Fibroblast of peridontal ligament (primary cell): Measurements from ENCODE around the gene KIF26B.
"Not testable (repeated sequence)": the region's sequence is repeated elsewhere in the genome, so short reads cannot be mapped to it uniquely, and the experiment has no call there.

ENCODE experiments used
- DNase-seq: peaks from one replicate; pipeline ENCODE4 v3.0.0-alpha.2; 2010; ENCODE audit errors: extremely low read depth

The KIF26B gene

DNA sequence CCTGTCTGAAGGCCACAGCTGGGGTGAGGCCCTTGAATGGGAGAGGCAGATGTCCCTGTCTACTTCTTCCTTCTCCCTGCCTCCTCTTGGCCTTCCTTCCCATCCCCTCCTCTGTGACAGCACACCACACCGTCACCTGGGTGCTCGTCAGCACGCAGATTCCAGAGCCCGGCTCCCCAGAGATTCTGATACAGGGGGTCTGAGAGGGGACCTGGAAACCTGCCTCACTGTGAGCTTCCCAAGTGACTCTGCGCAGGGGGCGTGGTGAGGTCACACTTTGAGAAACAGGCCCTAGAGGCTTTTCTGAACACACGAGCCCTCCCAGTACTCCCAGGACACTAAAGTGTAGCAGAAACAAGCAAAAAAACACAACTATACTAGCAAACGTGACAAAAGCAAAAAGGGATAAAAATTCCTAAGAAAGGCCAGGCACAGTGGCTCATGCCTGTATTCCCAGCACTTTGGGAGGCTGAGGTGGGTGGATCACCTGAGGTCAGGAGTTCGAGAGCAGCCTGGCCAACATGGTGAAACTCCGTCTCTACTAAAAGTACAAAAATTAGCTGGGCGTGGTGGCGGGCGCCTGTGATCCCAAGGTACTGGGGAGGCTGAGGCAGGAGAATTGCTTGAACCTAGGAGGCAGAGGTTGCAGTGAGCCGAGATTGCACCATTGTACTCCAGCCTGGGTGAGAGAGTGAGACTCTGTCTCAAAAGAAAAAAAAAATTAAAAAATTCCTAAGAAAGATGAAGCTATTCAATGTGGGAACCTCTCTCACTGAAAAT lies 201.3 kb downstream of the KIF26B start:
- DNase-seq: not testable (repeated sequence)

DNA sequence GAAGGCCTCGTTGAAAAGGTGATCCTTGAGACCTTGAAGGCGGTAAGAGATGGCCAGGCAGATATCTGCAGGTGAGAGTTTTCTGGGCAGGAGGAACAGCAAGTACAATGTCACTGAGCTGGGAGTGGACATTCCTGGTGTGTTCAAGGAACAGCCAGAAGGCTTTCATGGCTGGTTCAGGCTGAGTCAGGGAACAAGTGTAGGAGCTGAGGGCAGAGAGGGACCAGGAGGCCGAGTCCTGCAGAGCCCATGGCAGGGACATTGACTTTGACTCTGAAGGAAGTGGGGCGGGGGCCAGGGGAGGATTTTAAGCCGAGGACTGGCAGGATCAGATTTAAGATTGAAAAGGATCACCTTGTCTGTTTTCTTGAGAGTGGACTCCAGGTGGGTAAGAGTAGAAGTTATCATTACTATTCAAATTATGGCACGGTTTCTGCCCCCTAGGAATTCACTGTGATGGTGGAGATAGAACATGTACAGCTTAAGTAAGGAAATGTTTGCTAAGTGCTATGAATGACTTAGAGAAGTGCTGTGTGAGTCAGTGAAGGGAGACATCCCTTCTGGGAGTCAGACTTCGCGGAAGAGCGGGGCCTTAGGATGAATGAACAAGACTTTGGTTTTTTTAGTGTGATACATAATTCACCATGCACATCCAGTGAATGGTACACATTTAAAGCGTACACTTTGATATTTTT lies 202.3 kb downstream of the KIF26B start:
- DNase-seq: no peak

DNA sequence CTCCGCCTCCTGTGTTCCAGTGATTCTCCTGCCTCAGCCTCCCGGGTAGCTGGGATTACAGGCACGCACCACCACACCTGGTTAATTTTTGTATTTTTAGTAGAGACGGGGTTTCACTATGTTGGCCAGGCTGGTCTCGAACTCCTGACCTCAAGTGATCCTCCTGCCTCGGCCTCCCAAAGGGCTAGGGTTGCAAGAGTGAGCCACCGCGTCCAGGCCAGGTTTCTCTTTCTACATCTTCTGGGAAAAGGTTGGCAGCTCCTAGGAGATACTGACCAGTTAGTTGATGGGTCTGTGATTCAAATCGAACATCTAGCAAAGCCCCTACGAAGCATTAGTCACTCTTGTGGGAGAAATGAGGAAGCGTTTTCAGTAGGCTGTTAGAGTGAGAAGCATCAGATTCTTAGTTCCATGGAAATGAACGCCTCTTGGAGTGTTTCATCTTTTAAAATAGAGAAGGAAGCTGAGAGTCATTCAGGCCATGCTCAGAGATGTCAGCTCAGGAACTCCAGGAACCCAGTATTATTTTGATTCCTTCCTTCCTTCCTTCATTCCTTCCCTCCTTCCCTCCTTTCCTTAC lies 204.4 kb downstream of the KIF26B start:
- not testable (repeated sequence) for DNase-seq

DNA sequence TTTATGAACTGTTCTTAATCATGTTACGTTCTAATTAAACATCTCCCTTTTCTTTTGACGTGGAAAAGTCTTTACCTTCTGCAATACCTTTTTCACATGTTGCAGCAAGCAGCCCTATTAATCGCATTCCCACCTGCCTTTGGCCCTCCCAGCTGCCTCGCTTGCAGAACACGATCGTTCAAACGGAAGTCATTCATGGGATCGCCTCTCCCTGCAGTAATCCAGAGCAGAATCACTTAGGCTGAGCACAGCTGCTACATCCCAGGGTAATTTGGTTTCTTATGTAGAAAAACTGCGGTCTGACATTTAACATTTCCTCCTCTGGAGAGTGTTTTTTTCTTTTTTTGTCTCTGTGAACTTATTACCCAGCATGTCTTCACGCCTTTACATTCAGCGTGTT lies 206.3 kb downstream of the KIF26B start:
- no peak for DNase-seq

DNA sequence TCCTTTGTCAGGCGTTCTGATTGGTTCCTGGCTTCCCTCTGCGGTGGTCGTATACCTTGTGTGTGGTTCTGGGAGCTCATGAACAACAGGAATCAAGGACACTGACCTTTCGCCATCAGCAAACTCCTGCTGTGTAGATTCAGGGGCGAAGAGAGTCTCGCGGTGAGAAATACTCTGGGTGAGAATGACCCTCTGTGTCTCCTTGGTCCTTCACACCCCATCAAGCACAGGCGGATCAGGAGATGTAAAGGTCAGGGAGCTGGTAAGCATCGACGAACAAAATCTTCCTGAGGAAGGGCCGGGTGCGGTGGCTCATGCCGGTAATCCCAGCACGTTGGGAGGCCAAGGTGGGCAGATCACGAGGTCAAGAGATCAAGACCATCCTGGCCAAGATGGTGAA lies 207.2 kb downstream of the KIF26B start:
- no peak for DNase-seq

DNA sequence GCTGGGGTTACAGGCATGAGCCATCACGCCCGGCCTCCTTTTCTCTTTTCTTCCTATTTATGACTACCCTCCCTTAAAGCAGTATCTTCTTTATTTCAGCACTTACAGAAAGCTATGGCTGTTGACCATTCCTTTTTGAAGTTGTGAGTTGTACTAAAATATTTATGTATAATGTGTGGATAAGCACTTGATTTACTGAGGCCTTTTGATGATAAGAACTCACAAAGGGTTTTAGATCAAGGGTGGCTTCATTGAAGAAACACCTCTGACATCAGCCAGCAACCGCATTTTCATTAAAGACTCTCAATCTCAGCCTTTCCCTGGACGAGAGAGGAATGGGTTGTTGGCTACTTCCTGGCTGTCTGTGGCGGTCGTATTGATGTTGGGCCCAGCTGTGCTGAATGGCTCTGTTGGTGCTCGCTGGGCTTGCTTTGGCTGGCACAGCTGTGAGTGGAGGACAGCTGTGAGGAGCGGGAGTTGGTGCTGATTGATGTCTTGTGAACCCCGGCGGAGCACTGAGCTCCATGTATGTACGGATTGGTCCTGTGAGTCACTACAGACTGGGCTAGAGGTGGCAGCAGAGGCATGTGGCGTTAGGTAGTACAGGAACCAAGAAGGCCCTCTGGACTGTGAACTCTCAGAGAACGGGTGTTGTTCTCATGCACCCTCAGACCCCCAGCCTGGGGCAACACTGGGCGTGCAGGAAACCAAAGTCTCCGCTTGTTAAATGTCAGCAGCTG lies 208.8 kb downstream of the KIF26B start:
- DNase-seq: no peak

DNA sequence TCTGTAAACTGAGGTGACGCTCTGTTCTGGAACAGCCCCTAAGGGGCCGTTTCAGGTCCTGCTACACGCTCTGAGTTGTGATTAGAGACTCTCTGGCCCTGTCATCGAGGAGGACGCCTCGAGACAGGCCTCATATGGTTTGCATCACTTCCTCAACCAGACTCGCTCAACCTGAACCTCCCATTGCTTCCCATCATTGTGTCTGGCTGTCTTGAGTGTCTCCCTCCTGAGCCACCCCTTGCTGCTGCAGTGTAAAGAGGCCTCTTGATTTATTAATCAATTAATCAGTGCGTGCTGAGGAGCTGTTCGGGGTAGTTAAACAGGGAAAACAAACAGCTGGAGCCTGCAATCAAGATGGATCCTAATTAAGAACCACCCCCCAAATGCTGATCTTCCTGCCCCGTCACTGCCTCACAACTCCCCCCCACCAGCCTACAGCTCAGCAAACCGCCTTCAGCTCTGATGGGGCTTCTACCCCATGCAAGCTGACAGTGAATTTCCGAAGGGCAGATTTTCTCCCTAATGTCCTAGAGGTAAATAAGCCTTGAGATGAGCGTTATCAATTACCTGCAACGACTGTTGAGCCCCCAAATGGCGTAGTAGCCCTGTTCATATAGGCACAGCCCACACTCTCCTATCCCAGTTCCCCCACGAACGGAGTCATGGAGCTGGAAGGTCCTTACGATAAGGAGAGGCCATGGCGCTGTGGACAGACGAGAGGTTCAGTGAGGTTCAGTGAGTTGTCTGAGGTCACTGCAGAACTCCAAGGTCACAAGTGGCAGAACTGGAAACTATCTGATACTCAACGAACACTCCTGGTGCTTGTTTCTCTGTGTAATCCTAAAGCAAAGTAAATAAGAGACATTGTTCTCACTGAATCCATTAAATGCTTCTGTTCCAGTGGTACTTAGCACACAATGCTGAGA lies 210.6 kb downstream of the KIF26B start:
- no peak for DNase-seq

DNA sequence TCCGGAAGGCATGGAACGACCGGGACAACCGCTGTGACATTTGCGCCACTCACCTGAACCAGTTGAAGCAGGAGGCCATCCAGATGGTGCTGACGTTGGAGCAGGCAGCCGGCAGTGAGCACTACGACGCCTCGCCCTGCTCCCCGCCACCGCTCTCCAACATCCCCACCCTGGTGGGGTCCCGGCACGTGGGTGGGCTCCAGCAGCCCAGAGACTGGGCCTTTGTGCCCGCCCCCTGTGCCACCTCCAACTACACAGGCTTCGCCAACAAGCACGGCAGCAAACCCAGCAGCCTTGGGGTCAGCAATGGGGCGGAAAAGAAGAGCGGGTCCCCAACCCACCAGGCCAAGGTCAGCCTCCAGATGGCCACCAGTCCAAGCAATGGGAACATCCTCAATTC lies 212.1 kb downstream of the KIF26B start:
- no peak for DNase-seq

DNA sequence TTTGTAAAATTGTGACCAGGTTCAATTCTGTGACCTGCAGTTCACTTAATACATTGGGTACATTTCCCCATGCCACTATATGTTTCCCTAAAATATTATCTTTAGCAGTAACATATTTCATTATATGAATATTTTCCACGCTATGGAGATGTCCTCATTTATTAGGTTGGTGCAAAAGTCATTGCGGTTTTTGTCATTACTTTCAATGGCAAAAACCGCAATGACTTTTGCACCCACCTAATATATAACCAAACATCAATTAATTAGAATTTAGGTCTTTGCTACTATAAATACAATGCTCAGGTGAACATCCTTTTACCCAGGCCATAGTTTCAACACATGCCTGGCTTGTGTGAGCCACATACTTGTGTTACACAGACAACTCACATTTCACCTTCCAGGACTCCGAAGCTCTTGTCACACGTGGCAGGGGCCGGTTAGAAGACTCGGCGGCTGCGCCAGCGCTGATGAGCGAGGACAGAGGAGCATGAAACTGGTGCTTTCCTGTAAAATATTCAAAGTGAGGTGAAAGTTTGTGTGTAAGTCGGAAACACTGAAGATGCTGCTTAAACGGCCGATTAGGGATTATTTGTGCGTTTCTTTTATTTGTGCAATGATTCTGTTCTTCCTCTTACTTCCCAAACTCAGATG lies 215.5 kb downstream of the KIF26B start:
- DNase-seq: no peak

DNA sequence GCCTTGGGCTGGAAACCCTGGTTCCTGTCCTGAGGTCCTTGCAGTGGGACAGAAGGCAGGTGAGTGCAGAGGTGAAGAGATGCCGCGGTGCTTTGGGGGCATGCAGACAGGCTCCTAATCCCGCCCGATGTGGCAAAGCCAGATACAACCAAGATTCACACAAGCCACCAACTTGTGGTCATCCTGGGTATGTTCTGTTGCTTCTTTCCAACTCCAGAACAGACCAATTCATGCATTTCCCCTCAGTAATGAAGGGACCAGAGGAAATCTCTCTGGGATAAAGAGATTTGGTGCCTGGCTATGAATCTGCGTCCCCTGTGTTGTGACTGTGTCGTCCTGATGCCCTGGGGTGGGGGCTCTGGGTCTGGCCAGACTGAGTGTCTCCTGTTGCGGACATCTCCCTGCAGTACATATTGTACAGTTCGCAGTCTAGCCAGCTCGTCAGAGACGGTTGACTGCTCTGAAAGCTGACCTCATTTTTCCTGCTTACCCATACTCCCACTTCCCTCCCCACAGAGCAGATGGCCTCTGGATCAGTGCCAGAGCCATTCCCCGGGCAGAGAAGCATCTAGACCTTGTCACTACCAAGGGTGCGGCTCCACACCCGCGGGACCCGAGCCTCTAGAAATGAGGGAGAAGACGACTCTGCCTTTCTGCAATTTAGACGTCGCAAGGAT lies 216.3 kb downstream of the KIF26B start:
- DNase-seq: no peak

DNA sequence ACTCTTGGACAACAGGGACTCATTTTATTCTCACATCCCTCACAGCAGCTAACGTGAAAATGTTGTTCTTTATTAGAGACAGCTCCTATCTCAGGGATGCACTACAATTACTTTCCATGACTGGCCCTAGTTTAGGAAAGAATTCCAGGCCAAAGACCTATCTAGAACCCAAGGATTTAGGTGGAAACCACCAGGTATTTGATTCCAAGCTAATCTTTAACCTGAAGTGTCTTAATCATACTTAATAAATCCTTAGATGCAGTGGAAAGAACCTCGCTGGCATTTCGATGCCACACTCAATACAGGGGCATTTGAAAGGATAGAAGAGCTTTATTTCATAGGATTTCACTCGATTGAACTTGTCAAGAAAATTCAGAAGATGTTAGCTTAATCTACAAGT lies 218.3 kb downstream of the KIF26B start:
- no peak for DNase-seq

DNA sequence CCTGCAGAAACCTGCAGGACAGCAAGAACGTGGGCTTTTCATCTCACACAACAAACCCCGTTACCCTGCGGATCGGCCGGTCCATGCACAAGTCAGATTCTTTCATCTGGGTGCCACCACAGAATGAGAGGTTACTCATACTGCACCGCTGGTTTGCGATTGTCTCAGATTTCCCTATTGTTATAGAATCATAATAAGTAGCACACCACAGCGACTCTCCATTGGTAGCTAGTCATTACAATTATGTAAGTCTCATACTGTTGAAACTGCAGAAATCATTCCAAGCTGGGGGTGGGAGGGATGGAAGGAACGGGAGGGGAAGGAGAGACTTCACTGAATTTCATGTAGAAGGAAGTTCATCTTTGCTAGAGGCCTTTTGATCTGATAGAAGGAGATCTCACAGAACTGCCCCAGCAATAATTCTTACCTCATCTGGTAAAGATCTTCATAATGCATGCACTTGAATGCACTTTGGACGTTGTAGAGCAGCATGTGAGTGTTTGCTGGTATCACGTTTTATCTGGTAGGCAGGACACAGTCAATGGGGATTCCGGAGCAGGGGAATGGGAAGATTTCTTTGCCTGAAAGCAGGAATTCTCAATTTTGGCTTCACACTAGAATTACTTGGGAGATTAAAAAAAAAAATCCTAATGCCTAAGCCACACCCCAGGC lies 221.1 kb downstream of the KIF26B start:
- DNase-seq: peak; percentile 87

DNA sequence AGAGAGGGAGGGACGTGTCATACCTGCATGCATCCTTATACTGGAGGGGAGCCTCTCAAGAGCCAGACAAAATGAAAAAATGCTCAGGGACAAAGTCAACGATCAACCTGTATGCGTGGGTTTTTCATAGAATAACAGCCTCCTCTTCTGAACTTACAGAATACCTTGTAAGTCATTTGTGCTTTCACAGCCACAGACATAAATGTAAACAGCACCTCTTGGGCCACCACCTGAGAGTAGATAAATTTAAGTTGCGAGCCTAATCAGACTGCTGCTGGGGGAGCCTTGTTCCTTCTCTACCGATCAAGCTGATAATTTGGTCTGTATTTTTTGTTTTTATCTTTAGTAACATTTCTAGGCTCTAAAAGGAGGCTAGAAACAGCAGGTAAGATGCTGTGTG lies 223.1 kb downstream of the KIF26B start:
- DNase-seq: no peak

DNA sequence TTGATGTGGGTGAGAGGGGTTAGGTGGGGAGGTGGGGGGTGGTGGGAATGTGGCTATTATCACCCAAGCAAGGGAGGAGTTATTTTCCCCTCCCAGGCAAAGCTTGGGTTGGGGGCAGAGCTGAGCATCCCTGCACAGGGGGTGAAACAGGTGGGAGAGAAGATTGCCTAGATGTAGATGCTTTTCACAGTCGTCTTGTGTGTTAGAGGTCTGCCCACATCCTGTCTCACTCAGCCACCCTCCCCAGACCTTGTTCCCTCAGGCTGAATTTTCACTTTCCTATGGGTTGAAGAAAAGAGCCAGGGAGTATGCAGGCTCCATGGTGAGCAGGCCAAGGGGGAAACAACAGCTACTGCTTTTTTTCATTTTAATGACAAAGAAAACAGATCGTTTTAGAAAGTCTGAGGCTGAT lies 223.5 kb downstream of the KIF26B start:
- no peak for DNase-seq

DNA sequence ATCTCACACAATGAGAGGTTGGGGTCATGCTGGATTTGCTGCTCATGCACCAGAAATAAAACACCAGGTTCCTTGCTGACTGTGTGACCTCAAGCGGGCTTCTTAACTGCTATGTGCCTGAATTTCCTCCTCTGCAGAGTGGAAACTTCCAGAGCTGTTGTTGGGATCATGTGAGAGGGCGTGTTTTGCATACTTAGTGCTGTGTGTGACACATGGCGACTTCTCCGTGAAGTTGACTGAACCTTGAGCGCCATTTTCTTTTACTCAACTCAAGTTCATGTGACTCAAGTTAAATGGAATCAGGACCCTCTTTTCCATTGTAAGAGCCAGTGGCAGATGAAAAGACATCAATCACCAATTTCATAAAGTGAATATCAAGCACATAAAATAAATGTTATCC lies 224.0 kb downstream of the KIF26B start:
- DNase-seq: no peak

DNA sequence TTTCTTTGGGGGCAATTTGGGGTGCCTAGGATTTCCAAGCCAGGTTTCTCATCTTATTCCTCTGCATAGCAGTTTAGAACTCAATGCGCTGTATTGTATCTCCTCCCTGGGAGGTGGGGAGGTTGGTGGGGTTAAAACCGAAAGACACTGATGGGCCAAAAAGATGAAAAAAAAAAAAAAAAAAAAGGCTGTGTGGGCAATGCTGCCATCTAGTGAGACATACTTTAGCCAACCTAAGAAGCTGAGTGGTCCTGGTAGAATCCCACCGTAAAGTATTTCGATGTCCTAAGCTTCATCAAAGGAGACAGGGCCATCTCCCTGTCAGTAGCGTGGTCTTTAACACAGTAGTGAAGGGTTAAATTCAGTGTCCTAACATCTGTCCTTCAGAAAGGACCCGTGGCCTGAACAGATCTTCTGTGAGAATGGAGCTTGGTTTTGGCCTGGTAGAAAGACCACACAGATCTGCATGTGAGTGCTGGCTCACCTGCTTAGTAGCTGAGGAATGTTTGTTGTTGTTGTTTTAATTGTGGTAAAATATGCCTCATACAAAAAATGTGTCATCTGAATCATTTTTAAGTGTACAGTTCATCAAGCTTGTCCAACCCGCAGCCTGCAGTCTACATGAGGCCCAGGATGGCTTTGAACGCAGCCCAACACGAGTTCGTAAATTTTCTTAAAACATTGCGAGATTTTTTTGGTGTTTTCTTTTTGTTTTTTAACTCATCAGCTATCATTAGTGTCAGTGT lies 226.2 kb downstream of the KIF26B start:
- DNase-seq: peak; percentile 41

DNA sequence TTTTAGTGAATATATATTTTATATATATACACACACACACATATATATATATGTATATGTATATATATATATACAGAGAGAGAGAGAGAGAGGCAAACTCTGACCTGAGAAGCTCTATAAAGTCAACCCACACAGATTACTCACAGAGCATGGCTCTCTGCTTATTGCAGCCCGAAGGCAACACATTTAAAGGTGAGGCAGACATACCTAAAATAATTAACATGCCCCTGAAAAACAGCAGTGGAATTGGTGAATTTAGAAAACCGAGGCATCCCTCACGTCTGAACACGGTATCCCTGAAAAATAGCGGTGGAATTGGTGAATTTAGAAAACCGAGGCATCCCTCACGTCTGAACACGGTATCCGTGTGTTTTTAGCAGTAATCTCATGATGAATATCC lies 228.2 kb downstream of the KIF26B start:
- DNase-seq: no peak

DNA sequence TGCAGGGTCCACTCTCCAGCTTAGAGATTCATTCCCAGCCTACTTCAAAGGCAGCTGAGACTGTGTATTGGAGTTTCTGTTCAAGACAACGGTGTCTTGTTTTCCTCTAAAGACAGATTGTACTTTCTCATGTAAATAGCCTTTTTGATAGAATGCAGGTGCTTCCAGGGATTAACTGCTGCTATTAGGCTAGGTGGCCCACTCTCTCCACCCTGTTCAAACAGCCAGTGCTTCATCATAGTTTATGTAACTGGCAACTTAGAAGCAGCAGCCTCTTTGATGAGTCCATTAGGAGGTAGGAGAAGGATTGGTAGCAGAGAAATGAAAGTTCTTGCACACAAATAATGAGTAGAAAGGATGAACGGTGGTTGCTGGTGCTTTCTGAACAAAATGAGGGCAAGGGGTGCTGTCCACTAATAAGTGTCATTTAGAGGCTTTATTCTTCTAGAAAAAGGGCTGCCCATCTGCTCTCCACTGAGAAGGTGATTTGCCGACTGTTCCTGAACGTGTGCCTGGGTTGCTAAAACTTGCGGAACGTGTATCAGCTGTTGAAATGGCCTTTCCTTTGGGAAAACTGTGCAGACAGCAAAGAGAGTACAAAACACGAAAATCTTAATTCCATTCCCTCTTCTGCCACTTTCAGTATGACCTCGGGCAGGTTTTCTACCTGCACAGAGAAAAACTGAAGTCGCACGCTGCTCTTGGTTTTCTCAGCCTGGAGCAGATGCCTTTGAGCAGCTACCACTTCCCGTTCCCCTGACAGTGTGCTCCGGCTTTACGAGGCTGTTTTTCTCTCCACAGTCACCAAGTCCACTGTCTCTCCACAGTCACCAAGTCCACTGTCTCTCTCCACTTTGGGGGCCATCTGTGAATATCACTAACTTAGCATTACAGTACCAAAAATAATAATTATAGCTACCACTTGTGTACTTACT lies 228.9 kb downstream of the KIF26B start:
- no peak for DNase-seq
